DOHH2 (cell line): ENCODE measurements around the gene PHF14.

ENCODE experiments used
- H3F3A ChIP-seq: fragments of 200-600 bp; sonication (generic), shearing (Covaris generic); 2 replicates; pipeline ENCODE4 v1.6.0; 2016; ENCODE audit warnings: antibody characterized with exemption, mild to moderate bottlenecking; ENCODE audit not compliant: control insufficient read depth, insufficient read depth
- H3K27ac ChIP-seq: fragments of 200-600 bp; sonication (generic); 2 replicates; pipeline ENCODE4 v1.5.1; 2014; ENCODE audit warnings: low read depth, mild to moderate bottlenecking, low read length, moderate library complexity
- H3K27me3 ChIP-seq: fragments of 200-600 bp; sonication (generic); 2 replicates; pipeline ENCODE4 v1.6.1; 2014; ENCODE audit warnings: mild to moderate bottlenecking, low read length, mixed read lengths; ENCODE audit not compliant: control insufficient read depth
- H3K36me3 ChIP-seq: fragments of 200-600 bp; sonication (generic); 2 replicates; pipeline ENCODE4 v1.6.1; 2014; ENCODE audit warnings: mild to moderate bottlenecking, low read length, moderate library complexity, mixed read lengths; ENCODE audit not compliant: control insufficient read depth
- H3K4me1 ChIP-seq: fragments of 200-600 bp; sonication (generic); 2 replicates; pipeline ENCODE4 v1.6.1; 2014; ENCODE audit warnings: mild to moderate bottlenecking, low read length, mixed read lengths; ENCODE audit not compliant: control insufficient read depth
- H3K4me2 ChIP-seq: fragments of 200-600 bp; sonication (generic); 2 replicates; pipeline ENCODE4 v1.6.0; 2014; ENCODE audit warnings: mild to moderate bottlenecking, low read length, moderate library complexity
- H3K4me3 ChIP-seq: fragments of 200-600 bp; sonication (generic); 2 replicates; pipeline ENCODE4 v1.5.1; 2014; ENCODE audit warnings: mild to moderate bottlenecking, low read length, mixed read lengths
- H3K79me2 ChIP-seq: fragments of 200-600 bp; sonication (generic); 2 replicates; pipeline ENCODE4 v1.6.1; 2014; ENCODE audit warnings: mild to moderate bottlenecking, low read length, mixed read lengths; ENCODE audit not compliant: control insufficient read depth
- H3K9me2 ChIP-seq: fragments of 200-600 bp; sonication (generic); replicated peaks from 2 replicates; pipeline ENCODE4 v1.6.1; 2014; ENCODE audit warnings: mild to moderate bottlenecking, low read length, mixed read lengths; ENCODE audit not compliant: control insufficient read depth
- H3K9me3 ChIP-seq: fragments of 200-600 bp; sonication (generic); 2 replicates; pipeline ENCODE4 v1.6.1; 2014; ENCODE audit warnings: antibody characterized with exemption, low read length, mixed read lengths; ENCODE audit not compliant: control insufficient read depth, insufficient read depth
- H4K20me1 ChIP-seq: fragments of 200-600 bp; sonication (generic); 2 replicates; pipeline ENCODE4 v1.6.0; 2014; ENCODE audit warnings: low read depth, mild to moderate bottlenecking, antibody characterized with exemption, low read length, moderate library complexity; ENCODE audit not compliant: control insufficient read depth, insufficient read depth
- EZH2phosphoT487 ChIP-seq: fragments of 200-600 bp; sonication (generic); IDR thresholded peaks from 2 replicates; pipeline ENCODE4 v1.6.1; 2017; ENCODE audit warnings: borderline replicate concordance, mild to moderate bottlenecking, antibody characterized with exemption, low read length, moderate library complexity, mixed read lengths
- TF ChIP-seq, protein P1 (sequence below): fragments of 200-600 bp; sonication (generic); IDR thresholded peaks from one replicate; pipeline ENCODE4 v1.5.1; 2014; ENCODE audit warnings: antibody characterized with exemption, mild to moderate bottlenecking, low read depth, low read length; ENCODE audit not compliant: poor library complexity, severe bottlenecking

The PHF14 gene

DNA sequence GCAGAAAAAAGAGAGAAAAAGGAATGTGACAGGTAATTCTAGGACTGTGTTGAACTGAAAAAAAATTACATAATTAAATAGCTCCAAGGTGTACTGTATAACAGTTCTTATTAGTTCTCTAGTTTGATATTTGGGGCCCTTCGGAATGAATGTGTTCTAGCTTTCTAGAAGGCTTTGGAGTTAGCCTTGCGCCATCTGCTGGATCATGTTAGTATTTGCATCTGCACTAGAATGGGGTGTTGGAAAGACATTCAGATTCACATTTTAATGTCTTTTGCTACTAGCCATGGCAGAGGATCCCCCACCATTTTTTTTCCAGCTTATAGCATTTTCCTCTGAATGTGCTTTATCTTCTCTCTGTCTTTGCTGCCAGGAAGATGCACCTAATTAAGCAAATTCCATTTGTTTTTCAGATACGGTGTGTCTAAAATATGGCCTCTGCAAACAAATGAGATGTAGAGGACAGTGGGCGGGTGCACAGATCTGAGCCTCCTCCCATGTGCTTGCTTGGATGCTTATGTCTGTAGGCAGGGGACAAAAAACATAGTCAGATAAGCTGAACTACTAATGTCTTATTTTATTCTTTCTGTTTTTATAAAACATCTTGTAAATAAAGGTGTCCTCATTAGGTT lies 238.5 kb downstream of the PHF14 start:
- no peak for TF ChIP-seq EZH2phosphoT487
- TF ChIP-seq, protein P1, sequence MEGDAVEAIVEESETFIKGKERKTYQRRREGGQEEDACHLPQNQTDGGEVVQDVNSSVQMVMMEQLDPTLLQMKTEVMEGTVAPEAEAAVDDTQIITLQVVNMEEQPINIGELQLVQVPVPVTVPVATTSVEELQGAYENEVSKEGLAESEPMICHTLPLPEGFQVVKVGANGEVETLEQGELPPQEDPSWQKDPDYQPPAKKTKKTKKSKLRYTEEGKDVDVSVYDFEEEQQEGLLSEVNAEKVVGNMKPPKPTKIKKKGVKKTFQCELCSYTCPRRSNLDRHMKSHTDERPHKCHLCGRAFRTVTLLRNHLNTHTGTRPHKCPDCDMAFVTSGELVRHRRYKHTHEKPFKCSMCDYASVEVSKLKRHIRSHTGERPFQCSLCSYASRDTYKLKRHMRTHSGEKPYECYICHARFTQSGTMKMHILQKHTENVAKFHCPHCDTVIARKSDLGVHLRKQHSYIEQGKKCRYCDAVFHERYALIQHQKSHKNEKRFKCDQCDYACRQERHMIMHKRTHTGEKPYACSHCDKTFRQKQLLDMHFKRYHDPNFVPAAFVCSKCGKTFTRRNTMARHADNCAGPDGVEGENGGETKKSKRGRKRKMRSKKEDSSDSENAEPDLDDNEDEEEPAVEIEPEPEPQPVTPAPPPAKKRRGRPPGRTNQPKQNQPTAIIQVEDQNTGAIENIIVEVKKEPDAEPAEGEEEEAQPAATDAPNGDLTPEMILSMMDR, result peak; percentile 94
- Histone ChIP-seq H3K4me2 (peak overlapping the region; percentile 69), H3K27ac (peak overlapping the region; percentile 55; the same call in 1 of the 2 replicates)

DNA sequence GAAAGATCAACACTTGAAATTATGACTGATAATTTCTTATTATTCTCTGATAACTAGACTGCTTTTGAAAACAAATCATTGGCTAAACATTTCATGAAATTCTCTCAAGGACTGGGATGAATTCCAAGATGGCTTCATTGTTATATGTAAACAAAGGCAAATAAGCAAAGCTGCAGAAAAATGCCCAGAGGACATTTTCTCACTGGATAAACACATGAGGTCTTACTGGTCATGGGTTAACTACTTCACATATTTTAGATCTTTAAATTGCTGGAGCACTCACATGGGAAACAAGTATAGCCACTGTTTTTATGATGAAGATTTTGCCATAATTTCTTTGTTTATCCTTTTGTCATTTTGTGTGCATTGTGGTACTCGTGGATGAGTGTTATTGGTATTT lies 239.1 kb downstream of the PHF14 start:
- Histone ChIP-seq H3K27ac (no peak overlapping the region), H3K9me2 (no peaks in the 10 kb centered on the region), H4K20me1 (no peaks in the 10 kb centered on the region), H3K27me3 (no peaks in the 10 kb centered on the region), H3K9me3 (no peaks in the 10 kb centered on the region), H3F3A (peaks cover 11% of the 10 kb centered on the region), H3K36me3 (no peaks in the 10 kb centered on the region), H3K4me2 (no peak overlapping the region), H3K79me2 (no peaks in the 10 kb centered on the region), H3K4me3 (no peak overlapping the region), H3K4me1 (peaks cover 39% of the 10 kb centered on the region)
- TF ChIP-seq, protein P1, result no peak
- TF ChIP-seq EZH2phosphoT487, result no peak

More for the DNA sequence above, 238.5 kb downstream of the PHF14 start:
- H3K4me3 ChIP-seq, result peak overlapping the region; percentile 29
- no peaks in the 10 kb centered on the region for H3K79me2 ChIP-seq
- H4K20me1 ChIP-seq, result no peaks in the 10 kb centered on the region
- no peaks in the 10 kb centered on the region for H3K36me3 ChIP-seq
- H3F3A ChIP-seq, result peaks cover 11% of the 10 kb centered on the region
- no peaks in the 10 kb centered on the region for H3K27me3 ChIP-seq
- H3K9me3 ChIP-seq, result no peaks in the 10 kb centered on the region
- no peaks in the 10 kb centered on the region for H3K9me2 ChIP-seq
- peaks cover 39% of the 10 kb centered on the region for H3K4me1 ChIP-seq

DNA sequence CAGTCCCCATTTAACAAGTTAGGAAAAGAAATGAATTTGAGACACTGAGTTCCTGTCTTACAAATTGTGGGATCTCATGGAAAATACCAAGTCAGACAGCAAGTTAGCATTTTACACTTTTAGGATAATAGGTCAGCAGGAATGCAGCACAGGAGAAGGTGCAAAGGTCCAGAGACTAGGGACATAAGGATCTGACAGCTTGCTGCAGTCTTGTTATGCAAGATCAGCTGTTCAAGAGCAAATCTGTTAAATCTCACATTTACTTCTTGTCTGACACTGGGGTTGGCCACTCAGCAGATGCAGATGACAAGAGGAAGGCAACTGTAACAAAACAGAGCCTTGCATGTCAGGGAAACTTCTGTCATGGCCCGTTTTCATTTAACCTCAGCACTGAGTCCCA lies 239.6 kb downstream of the PHF14 start:
- Histone ChIP-seq H3K36me3 (no peaks in the 10 kb centered on the region), H3K9me3 (no peaks in the 10 kb centered on the region), H3K4me2 (no peak overlapping the region), H4K20me1 (no peaks in the 10 kb centered on the region), H3K27ac (no peak overlapping the region), H3K27me3 (no peaks in the 10 kb centered on the region), H3K4me3 (no peak overlapping the region), H3F3A (peaks cover 11% of the 10 kb centered on the region), H3K79me2 (no peaks in the 10 kb centered on the region), H3K4me1 (peaks cover 39% of the 10 kb centered on the region), H3K9me2 (no peaks in the 10 kb centered on the region)
- no peak for TF ChIP-seq EZH2phosphoT487
- TF ChIP-seq, protein P1, result no peak
